T-helper 17 cell (primary cell): ENCODE measurements around the gene TUBB6. TPM values are rescaled to one million over a fixed set of nuclear protein-coding genes. Genes with fewer than 3 reads are reported as not detected.

Source experiments
- ATAC-seq: fragments of 150-1000 bp; cut with Tn5 transposase; 2 replicates; pipeline ENCODE4 v1.10.0; 2021; ENCODE audit warnings: mild to moderate bottlenecking, moderate library complexity
- DNase-seq, 3 donors: peaks; one replicate each; pipeline versions ENCODE4 v3.0.0 to v3.0.0-alpha.2; 2020 to 2021
- H3K9me3 ChIP-seq: one replicate; pipeline ENCODE4 v1.7.0; 2013; ENCODE audit warnings: low read length, mild to moderate bottlenecking; ENCODE audit not compliant: control insufficient read depth, poor library complexity, severe bottlenecking
- H3K27ac Mint-ChIP-seq: one replicate; pipeline ENCODE4 v1.8.0; 2022; ENCODE audit warnings: mild to moderate bottlenecking, moderate library complexity, mixed read lengths
- H3K27me3 Mint-ChIP-seq: one replicate; pipeline ENCODE4 v1.8.0; 2022; ENCODE audit warnings: mixed read lengths
- H3K36me3 Mint-ChIP-seq: one replicate; pipeline ENCODE4 v1.8.0; 2022; ENCODE audit warnings: low read depth, mixed read lengths
- H3K4me1 Mint-ChIP-seq: one replicate; pipeline ENCODE4 v1.8.0; 2022; ENCODE audit warnings: mild to moderate bottlenecking, mixed read lengths
- H3K4me3 Mint-ChIP-seq: one replicate; pipeline ENCODE4 v1.8.0; 2022; ENCODE audit warnings: mild to moderate bottlenecking, moderate library complexity, mixed read lengths
- total RNA-seq, 4 donors: library from RNA in 2 of 4; stranded (reverse) in 2 of 4; gene quantifications; one replicate each; pipeline ENCODE4 v1.2.3 and lab custom pipeline; 2022 to 2026

TUBB6 gene
- total RNA-seq, 2 donors from 2014 or later = 1.5 to 8.0 TPM

DNA sequence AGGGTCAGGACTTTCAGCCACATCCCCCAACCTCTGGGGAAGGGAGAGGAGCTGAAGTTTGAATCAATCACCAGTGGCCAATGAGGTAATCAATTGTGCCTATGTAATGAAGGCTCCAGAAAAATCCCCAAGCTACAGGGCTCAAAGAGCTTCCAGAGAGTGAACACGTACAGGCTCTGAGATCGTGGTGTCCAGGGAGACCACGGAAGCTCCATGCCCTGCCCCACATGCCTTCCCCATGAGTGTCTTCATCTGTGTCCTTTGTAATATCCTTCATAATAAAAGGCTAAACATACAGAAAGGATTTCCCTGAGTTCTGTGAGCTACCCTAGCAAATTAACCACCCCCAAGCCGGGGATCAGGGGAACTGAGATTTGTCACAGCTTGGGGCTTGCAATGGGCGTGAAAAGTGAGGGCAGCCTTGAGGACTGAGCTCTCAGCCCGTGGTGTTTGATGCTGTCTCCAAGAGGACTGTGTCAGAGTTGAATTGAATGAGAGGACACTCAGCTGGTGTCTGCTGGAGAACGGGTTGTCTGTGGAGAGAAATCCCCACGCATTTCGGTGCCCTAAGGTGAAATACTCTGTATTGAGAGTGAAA is 25.5 kb upstream of the TUBB6 start:
- Mint-ChIP-seq H3K4me3 (no peak overlapping the region), H3K27ac (no peak overlapping the region), H3K4me1 (no peaks in the 10 kb centered on the region), H3K36me3 (no peaks in the 10 kb centered on the region), H3K27me3 (peaks cover 31% of the 10 kb centered on the region)
- H3K9me3 ChIP-seq = no peaks in the 10 kb centered on the region
- ATAC-seq (no peak), DNase-seq (no peak)

DNA sequence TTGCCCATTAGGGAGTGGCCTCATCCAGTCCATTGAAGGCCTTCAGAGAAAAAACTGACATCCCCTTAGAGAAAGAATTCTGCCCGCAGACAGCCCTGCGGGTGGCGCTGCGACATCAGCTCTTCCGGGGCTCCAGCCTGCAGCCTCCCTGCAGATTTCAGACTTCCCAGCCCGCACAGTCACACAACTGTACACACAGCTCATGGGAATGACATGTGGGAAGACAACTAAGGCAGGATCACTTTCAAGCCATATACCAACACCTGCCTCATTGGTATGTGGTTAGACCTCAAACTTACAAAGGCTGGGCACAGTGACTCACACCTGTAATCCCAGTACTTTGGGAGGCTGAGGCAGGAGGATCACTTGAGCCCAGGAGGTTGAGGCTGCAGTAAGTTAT is 24.8 kb upstream of the TUBB6 start:
- H3K4me1 Mint-ChIP-seq = no peaks in the 10 kb centered on the region
- peaks cover 38% of the 10 kb centered on the region for H3K27me3 Mint-ChIP-seq
- no peaks in the 10 kb centered on the region for H3K9me3 ChIP-seq
- no peak for DNase-seq
- H3K36me3 Mint-ChIP-seq = no peaks in the 10 kb centered on the region
- no peak overlapping the region for H3K4me3 Mint-ChIP-seq
- no peak overlapping the region for H3K27ac Mint-ChIP-seq
- ATAC-seq = no peak

DNA sequence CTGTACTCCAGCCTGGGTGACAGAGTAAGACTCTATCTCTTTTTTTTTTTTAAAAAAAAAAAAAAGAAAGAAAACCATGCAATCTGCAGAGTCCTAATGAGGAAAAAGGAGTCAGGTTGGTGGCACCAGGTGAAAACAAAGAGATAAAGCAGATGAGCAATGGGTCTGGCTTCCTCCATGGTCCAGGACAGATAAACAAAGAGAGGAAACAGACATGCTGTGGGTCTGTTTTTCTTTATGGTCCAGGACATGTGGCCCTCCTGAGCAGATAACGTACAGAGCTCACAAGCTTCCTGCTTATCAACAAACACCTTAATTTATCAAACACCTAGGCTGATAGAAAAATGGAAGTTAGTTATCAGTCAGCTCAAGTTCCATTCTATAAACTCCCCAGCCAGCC is 24.4 kb upstream of the TUBB6 start:
- no peak for ATAC-seq
- Mint-ChIP-seq H3K27ac (no peak overlapping the region), H3K27me3 (peaks cover 41% of the 10 kb centered on the region), H3K4me3 (no peak overlapping the region), H3K4me1 (peaks cover under 1% of the 10 kb centered on the region), H3K36me3 (peaks cover under 1% of the 10 kb centered on the region)
- H3K9me3 ChIP-seq = no peaks in the 10 kb centered on the region
- DNase-seq = no peak

DNA sequence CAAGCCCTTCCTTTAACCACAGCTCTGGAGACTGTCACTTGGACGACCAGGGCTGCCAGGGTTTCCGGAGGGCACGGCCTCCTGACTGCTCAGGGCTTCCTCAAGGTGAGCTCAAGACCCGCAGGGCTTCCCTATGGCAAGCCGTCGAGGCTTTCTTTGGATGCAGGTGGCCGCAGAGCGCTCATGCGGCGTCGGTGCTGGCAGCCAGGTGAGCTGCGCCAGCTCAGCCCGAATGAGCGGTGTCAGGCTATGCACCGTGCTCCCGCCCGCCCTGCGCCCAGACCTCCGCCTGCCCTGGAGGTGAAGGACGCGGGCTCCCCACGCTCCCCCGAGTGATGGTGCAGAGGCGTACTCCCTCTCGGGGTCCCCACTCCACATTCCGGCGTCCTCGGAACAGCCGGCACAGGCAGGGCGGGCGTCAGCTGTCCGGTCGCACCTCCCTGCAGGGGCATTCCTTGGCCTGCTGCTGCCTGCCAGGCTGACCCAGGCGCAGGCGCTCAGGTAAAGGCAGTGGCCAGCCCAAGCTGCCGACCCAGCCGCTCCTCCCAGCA is 20.8 kb upstream of the TUBB6 start:
- DNase-seq (no peak), ATAC-seq (no peak)
- H3K27me3 Mint-ChIP-seq = peaks cover 63% of the 10 kb centered on the region
- no peak overlapping the region for H3K4me3 Mint-ChIP-seq
- H3K36me3 Mint-ChIP-seq = peaks cover 6% of the 10 kb centered on the region
- peaks cover 5% of the 10 kb centered on the region for H3K4me1 Mint-ChIP-seq
- H3K9me3 ChIP-seq = no peaks in the 10 kb centered on the region
- no peak overlapping the region for H3K27ac Mint-ChIP-seq

DNA sequence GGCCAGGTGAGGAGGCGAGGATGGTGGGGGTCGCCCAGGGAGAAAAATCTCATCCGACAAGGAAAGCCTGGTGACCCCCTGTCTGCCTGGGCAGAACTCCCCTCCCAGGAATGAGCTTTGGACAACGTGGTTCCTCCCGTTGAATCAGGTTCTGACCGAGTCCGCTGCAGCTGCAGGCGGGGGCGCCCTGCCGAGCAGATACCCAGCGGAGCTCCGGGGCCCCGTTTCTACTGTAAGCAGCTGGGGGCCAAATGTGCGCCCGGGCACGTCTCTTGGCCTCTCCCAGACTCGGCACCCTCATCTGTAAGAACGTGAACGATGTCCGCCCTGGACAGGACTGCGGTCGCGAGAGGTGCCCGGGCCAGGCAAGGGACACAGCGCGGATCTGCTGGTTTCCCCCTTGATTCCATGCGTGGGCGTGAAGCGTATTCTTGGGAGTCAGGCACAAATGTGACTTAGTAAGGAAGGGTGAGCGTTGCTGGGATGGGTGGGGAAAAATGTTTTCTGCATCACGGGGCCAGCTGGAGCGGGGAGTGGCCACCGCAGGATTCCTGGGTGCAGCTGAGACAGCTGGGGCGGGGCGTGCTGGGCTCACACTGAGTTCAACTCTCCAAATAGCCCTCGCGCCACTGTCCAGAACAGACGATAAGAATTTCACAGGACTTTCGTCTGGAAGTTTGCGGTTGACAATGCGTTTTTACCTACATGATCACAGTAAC is 20.2 kb upstream of the TUBB6 start:
- ATAC-seq = no peak

DNA sequence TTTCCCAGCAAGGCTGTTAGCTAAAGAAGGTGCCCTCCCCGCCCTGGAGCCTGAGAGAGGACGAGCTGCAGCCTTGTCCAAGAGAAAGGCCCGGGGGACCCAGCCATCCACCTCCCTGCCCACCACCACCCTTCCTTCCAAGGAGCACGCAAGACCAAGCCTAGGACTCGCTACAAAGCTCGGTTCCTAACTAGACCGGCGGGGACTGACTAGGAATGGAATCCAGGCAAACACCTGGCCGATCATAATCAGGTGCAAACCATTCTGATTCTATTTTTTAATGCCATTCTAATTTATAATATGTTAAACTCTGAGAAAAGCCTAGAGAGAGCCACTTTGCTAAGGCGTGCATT is 19.7 kb upstream of the TUBB6 start:
- DNase-seq (no peak), ATAC-seq (no peak)
- peaks cover 61% of the 10 kb centered on the region for H3K27me3 Mint-ChIP-seq
- H3K9me3 ChIP-seq = no peaks in the 10 kb centered on the region
- peaks cover 5% of the 10 kb centered on the region for H3K4me1 Mint-ChIP-seq
- H3K4me3 Mint-ChIP-seq = no peak overlapping the region
- H3K36me3 Mint-ChIP-seq = peaks cover 6% of the 10 kb centered on the region
- no peak overlapping the region for H3K27ac Mint-ChIP-seq

More for the DNA sequence above, 20.2 kb upstream of the TUBB6 start:
- no peak for DNase-seq
- no peaks in the 10 kb centered on the region for H3K9me3 ChIP-seq
- Mint-ChIP-seq H3K27me3 (peaks cover 62% of the 10 kb centered on the region), H3K4me3 (no peak overlapping the region), H3K36me3 (peaks cover 6% of the 10 kb centered on the region), H3K27ac (no peak overlapping the region), H3K4me1 (peaks cover 5% of the 10 kb centered on the region)

DNA sequence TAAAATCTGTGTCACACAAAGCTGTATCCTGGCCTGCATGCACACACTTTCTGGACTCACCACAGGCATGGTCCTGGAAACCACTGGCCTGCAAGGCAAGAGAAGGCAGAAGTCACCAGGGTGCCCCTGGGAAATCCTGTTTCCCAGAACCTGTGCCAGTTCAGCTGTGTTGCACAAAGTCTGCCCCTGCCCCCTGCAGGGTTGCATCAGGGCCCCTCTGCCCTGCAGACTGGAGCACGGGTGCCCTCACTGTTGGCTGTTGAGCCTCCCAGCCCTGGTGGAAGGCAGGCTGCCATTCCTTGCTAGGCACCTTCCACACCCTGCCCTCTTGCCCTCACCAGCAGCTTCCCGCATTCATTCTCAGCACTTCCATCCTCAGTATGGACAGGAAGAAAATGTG is 18.0 kb upstream of the TUBB6 start:
- Mint-ChIP-seq H3K36me3 (peaks cover 6% of the 10 kb centered on the region), H3K4me1 (peaks cover 5% of the 10 kb centered on the region), H3K27me3 (peaks cover 59% of the 10 kb centered on the region), H3K4me3 (no peak overlapping the region), H3K27ac (no peak overlapping the region)
- DNase-seq = no peak
- H3K9me3 ChIP-seq = no peaks in the 10 kb centered on the region
- ATAC-seq = no peak

DNA sequence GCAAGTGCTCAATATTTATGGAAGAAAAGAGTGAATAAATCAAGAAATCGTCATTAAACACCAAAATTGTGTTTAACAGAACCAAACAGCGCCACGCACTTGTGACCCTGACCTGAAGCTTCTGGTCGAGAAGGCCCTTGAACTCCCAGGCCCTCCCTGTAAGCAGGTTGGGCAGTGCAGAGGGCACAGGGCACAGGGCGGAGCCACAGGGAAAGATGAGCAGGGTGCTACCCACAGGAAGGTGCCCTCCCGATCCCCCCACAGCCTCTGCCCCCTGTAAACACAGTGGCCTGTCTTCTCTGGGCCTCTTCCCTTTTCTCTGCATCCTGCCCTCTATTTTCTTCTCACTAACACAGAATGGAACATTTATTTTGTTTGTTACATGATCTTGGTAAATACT is 16.9 kb upstream of the TUBB6 start:
- DNase-seq = no peak
- Mint-ChIP-seq H3K36me3 (peaks cover 6% of the 10 kb centered on the region), H3K27me3 (peaks cover 64% of the 10 kb centered on the region), H3K27ac (no peak overlapping the region), H3K4me3 (no peak overlapping the region), H3K4me1 (peaks cover 5% of the 10 kb centered on the region)
- no peak for ATAC-seq
- H3K9me3 ChIP-seq = no peaks in the 10 kb centered on the region

DNA sequence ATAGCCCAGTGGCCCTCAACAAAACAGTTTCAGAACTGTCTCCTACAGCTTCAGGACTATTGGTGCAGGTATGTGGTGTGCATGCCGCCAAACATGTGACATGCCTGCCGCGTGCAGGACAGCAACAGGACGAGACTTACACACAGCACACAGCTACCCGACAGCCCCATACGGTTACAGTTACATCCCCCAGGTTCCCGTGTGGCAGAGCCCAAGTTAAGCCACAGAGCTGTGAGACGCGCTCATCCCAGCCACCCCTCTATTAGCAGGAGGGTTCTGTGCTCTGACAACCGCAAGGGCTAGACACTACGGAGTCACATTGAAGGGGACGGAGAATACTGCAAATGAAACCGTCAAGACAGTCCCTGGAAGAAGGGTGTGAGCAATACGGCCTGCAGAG is 16.4 kb upstream of the TUBB6 start:
- ATAC-seq (no peak), DNase-seq (no peak)
- Mint-ChIP-seq H3K36me3 (peaks cover 6% of the 10 kb centered on the region), H3K27me3 (peaks cover 64% of the 10 kb centered on the region), H3K4me1 (peaks cover 5% of the 10 kb centered on the region), H3K4me3 (no peak overlapping the region), H3K27ac (no peak overlapping the region)
- H3K9me3 ChIP-seq = no peaks in the 10 kb centered on the region

DNA sequence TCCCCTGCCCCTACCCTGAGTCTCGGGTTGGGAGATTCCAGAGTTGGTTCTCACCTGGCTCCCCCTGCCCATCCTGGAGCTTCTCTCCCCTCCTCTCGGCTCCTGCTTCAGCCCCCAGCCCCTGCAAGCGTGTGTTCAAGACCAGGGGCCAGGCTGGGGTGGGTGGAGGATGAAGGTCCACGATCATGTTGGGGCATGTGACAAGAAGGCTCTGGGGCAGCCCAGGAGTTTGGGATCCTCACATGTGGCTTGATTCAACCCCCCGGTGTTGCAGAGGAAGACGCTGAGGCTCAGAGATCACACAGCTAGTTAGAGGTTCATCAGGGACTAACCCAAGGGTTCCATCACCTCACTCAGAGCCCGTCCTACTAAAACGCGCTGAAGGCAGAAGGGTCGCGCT is 14.2 kb upstream of the TUBB6 start:
- DNase-seq = no peak
- Mint-ChIP-seq H3K27me3 (peaks cover 57% of the 10 kb centered on the region), H3K36me3 (peaks cover 4% of the 10 kb centered on the region), H3K27ac (no peak overlapping the region), H3K4me1 (peaks cover 2% of the 10 kb centered on the region), H3K4me3 (no peak overlapping the region)
- H3K9me3 ChIP-seq = no peaks in the 10 kb centered on the region
- no peak for ATAC-seq

DNA sequence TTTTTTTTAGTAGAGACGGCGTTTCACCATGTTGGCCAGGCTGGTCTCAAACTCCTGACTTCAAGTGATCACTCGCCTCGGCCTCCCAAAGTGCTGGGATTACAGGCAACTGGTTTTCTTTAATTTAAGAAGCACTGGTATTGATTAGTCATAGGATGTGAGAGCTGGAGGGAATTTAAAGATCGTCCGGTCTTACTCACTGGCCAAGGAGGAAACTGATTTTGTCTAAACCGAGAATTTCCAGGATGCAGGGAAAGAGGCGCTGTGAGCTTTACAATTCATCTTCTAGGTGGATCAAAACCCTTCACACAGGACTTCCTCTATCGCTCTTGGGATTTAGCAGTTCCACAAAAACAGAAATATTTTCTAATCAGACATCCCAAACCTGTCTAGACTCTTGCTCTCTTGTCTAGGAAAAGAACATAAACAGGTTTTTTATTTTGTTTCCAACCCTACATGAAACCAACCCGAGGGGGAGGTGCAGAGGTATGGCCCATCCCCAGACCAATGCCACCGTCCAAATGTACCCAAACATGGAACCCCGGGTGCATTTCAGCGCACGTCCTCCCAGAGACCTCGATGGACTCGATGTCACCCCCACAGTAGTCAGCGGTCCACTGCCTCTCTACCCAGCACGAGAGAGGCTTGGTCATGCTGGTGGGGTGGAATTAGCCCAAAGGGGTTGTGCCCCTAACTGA is 12.5 kb upstream of the TUBB6 start:
- ATAC-seq (no peak), DNase-seq (no peak)
- Mint-ChIP-seq H3K4me1 (no peaks in the 10 kb centered on the region), H3K36me3 (no peaks in the 10 kb centered on the region), H3K27me3 (peaks cover 52% of the 10 kb centered on the region), H3K27ac (no peak overlapping the region), H3K4me3 (no peak overlapping the region)
- H3K9me3 ChIP-seq = no peaks in the 10 kb centered on the region

DNA sequence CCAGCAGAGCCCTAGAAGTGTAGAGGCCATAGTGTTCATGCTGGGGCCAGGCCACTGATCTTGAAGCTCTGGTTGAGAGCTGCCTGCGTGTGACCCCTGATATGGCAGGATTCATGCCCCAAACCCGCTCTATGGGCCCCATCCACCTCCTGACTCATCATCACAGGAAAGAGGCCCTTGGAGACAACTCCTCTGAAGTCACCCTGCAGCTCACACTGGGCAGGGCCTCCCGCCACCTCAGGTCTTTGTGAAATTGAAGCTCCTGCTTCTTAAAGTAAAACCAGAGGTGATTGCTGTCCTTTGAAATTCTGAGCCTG is 12.0 kb upstream of the TUBB6 start:
- H3K27me3 Mint-ChIP-seq = peaks cover 57% of the 10 kb centered on the region
- no peaks in the 10 kb centered on the region for H3K9me3 ChIP-seq
- no peaks in the 10 kb centered on the region for H3K4me1 Mint-ChIP-seq
- H3K4me3 Mint-ChIP-seq = no peak overlapping the region
- no peak overlapping the region for H3K27ac Mint-ChIP-seq
- no peak for ATAC-seq
- no peaks in the 10 kb centered on the region for H3K36me3 Mint-ChIP-seq
- no peak for DNase-seq

DNA sequence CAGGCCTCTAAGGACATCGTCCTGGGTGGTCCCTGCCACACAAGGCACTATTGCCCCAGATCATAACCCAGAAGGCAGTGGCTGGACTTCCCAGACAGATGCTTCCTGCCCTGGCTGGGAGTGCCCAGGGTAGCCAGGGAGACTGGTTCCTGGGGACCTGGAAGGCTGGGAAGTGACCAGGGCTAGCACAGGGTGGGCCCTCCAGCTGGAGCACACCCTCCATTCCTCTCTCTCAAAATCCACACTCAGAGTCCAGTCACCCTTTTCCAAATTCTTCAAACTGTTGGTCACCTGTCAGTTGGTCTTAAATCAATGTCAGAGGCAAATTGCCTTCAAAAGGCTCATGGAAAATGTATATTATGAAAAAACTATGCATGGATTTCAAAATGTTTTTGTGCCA is 11.6 kb upstream of the TUBB6 start:
- no peaks in the 10 kb centered on the region for H3K9me3 ChIP-seq
- Mint-ChIP-seq H3K36me3 (no peaks in the 10 kb centered on the region), H3K4me1 (no peaks in the 10 kb centered on the region), H3K4me3 (no peak overlapping the region), H3K27me3 (peaks cover 57% of the 10 kb centered on the region), H3K27ac (no peak overlapping the region)
- DNase-seq (no peak), ATAC-seq (no peak)
